NCI-H2227 treated with DMSO at 0.1 percent for 48 hours (cell line): Measurements from ENCODE around the gene TRIM37.
A peak's percentile ranks its signal among the peaks of the same experiment; 100 is the strongest.
"Not testable (repeated sequence)": the region's sequence is repeated elsewhere in the genome, so short reads cannot be mapped to it uniquely, and the experiment has no call there.

ENCODE experiments used
- DNase-seq: peaks from one replicate; lab custom pipeline; 2025; lab: John Stamatoyannopoulos, UW

Gene TRIM37

GRCh38 chr17:59106463-59107305, at the start of gene TRIM37:
Gene TRIM37 (minus strand): TSS chr17:59106880. CDS start chr17:59106461, 419 bp downstream.
- peak; percentile 97 for DNase-seq

DNA sequence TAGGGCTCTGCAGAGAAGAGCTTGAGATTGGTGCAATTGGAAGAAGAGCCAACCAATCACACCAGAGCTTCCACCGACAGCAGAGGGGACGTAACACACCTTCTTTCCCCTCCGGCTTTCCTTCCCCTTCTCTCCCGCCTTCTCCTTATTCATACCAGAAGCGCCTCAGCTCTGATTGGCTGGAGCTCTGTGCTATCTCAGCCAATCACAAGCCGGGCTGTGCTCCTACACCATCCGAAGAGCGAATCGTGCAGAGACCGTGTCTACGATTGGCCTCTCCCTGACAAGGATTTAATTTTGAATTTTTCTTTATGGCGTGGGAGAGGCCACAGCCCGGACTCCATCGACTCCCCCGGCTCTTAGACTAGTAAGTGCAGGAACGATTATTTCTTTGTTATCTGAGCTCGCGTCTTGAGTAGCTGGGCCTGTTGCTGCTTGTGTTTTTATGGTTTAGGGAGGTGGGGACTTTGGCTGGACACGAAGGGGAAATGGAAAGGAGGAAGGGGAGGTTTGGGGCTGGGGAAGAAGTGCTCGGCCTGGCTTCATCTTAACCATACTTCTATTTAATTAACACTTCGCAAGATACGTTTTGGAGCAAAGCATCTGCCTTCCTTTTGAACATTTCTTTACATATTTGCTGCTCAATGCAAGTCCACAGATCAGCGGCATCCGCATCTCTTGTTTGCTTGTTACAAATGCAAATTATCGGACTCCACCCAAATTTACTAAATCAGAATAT, 48.9 kb upstream of the TRIM37 start, which contains the start of gene PRR11:
Gene PRR11 (plus strand): TSS at position 308 of the 739 bp plus-strand sequence. CDS start 14,007 bp downstream, outside the sequence.
- peak; percentile 100 for DNase-seq

DNA sequence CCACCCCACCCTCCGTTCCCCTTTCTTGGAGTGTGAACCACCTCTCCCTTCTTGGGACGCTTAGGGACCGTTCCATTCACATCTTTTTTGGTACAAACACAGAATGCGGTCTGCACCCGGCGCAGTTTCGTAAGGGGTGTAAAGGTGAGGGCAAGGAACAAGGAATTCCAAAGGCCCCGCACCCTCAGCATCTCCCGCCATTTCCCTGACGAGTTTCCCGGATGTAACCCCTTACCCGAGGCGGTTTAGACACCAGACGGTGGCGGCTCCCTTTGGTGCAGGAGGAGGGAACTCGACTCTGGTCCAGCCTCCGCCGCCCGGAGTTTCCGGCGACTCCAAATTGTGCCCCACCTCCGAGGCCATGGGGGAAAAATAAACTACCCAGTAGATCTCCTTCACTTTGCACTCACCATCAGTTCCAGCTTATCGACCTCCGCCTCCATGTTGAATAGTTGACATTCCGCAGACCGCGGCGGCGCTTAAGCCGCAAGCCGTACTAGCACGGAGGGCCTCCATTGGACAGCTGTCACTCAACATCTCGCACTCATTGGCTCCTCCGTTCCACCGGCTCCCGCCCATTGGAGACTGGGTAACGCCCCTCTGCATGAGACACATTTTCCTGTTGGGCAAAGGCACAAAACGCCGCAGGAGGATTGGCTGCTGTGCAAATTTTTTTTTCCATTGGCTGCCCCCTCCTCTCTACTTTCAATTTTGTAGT, 48.2 kb upstream of the TRIM37 start, which contains the start of gene SKA2:
Gene SKA2 (minus strand): TSS at position 466 of the 718 bp plus-strand sequence. CDS start 23 bp downstream, at position 443.
- DNase-seq = peak; percentile 100

GRCh38 chr17:59154292-59154720, 47.6 kb upstream of the TRIM37 start:
- DNase-seq = no peak

- DNase-seq = no peak
Observed at GRCh38 chr17:59152925-59153324, 46.2 kb upstream of the TRIM37 start.

DNA sequence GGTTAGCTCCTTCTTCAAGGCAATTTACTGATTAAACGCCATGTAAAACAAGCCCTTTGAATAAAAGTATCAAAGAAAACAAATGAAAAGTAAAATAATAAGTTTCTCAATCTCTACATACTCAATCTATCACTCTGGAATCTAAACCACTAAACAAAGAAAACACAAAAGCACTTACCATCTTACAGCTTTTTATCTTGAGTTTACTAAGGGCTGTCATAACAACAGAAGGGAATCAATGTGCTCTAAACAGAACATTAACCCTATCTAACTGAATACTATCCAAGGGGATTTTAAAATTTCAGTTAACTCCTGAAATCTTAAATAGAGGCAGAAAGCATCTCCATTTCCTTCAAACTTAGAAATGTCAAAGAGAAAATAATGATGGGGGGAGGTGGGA, 44.9 kb upstream of the TRIM37 start:
- DNase-seq = no peak

- DNase-seq = no peak
Observed at GRCh38 chr17:59151006-59151405, 44.3 kb upstream of the TRIM37 start.

DNA sequence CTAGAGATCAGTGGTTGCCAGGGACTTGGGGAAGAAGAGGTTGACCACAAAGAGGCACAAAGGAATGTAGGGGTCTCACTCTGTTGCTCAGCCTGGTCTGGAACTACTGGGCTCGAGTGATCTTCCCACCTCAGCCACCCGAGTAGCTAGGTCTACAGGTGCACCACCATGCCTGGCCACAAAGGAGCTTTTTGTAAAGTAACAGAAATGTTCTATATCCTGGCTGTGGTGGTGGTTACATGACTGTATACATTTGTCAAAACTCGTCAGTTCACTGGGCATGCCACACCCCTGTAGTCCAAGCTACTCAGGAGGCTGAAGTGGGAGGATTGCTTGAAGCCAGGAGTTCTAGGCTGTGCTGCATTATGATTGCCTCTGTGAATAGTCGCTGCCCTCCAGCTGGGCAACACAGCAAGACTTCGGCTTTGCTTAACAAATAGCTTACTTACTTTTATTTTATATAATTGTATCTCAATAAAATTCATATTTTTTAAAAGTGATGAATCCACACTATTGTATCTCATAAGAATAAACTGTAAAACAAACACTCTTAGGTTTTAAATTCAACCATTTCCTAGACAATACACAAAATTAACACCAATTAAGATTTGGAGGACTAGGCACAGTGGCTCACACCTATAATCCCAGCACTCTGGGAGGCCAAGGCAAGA, 43.3 kb upstream of the TRIM37 start:
- DNase-seq = no peak

DNA sequence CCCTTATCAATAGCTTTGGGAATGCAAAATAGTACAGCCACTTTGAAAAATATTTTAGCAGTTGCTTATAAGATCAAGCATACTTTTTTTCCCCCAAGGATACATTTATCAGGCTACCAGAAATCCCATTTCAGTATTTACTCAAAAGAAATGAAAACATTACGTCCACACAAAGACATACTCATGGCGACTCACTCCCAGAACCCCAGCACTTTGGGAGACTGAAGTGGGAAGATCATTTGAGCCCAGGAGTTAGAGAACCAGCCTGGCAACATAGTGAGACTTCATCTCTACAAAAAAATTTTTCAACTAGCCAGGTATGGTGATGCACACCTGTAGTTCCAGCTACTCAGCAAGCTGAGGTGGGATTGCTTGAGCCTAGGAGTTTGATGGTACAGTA, 42.4 kb upstream of the TRIM37 start:
- no peak for DNase-seq

- no peak for DNase-seq
Observed at GRCh38 chr17:59145571-59146096, 39.0 kb upstream of the TRIM37 start.

DNA sequence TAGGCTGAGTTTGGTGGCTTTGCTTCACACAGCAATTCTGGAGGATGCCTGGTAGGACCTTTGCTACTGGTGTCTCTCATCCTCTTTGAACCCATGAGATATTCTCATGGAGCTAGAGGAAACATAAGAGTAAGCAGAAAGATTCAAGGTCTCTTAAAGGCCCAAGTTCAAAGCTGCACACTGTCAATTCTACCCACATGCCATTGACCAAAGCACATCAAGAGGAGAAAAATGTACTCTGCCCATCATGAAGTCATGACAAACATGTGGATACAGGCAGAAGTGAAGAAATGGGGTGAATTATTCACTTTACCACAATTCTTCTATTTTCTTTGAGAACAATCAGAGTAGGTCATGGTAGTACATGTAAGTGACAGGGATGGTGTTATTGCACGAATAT, 35.2 kb upstream of the TRIM37 start:
- no peak for DNase-seq

- DNase-seq = no peak
Observed at GRCh38 chr17:59139939-59140338, 33.3 kb upstream of the TRIM37 start.

GRCh38 chr17:59138339-59138738, 31.7 kb upstream of the TRIM37 start:
- DNase-seq = not testable (repeated sequence)

GRCh38 chr17:59131131-59131530, 24.5 kb upstream of the TRIM37 start:
- DNase-seq = no peak

GRCh38 chr17:59129814-59130213, 23.1 kb upstream of the TRIM37 start:
- no peak for DNase-seq

- DNase-seq = no peak
Observed at GRCh38 chr17:59126809-59127417, 20.2 kb upstream of the TRIM37 start.

- no peak for DNase-seq
Observed at GRCh38 chr17:59124665-59125064, 18.0 kb upstream of the TRIM37 start.

GRCh38 chr17:59121901-59122480, 15.3 kb upstream of the TRIM37 start:
- DNase-seq = no peak

GRCh38 chr17:59115474-59115873, 8.8 kb upstream of the TRIM37 start:
- no peak for DNase-seq

- no peak for DNase-seq
Observed at GRCh38 chr17:59111539-59111938, 4.9 kb upstream of the TRIM37 start.

DNA sequence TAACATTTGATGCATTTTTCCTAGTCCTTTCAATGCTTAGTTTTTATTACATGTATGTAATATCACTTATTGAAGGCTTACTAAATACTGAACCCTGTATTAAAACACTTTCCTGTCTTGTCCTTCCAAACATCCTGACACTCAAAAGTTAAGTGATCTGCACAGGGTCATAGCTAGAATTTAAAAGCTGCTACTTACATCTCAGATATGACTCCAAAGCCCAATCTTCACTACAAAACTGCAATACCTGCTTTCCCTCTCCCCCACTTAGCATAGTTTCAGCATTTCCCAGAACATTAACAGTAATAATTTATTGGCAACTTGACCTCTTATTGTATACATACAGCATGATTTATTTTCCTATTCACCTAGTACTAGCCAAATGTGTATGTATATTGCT, 4.3 kb upstream of the TRIM37 start:
- DNase-seq = no peak
